SU-DHL-6 (cell line): ENCODE data around the gene KLHL12.

ENCODE experiments used
- CTCF ChIP-seq: fragments of 200-600 bp; sonication (generic); IDR thresholded peaks from one replicate; pipeline ENCODE4 v1.5.1; 2017; ENCODE audit warnings: antibody characterized with exemption, mild to moderate bottlenecking, low read length, moderate library complexity; ENCODE audit not compliant: insufficient read depth, poor library complexity, severe bottlenecking
- EZH2phosphoT487 ChIP-seq: fragments of 200-600 bp; sonication (generic), shearing (Covaris generic); conservative IDR thresholded peaks from 2 replicates; pipeline ENCODE4 v1.6.1; 2018; ENCODE audit warnings: mild to moderate bottlenecking, antibody characterized with exemption, low read length, moderate library complexity, mixed read lengths

GRCh38 chr1:202961220-202961880, 34.3 kb upstream of the KLHL12 start:
- no peak for TF ChIP-seq CTCF
- no peak for TF ChIP-seq EZH2phosphoT487
